H4 (cell line): ENCODE measurements around the gene ZNF211. TPM values are rescaled to one million over a fixed set of nuclear protein-coding genes. Genes with fewer than 3 reads are reported as not detected.

Experiments used
- DNase-seq: peaks from one replicate; pipeline ENCODE4 v3.0.0-alpha.2; 2015; ENCODE audit warnings: low spot score
- total RNA-seq: library from RNA; depleted of rRNA; stranded (reverse); fragments of >200 nt; shearing (Covaris generic); gene quantifications from 2 replicates; pipeline ENCODE4 v1.2.3, GENCODE V29; 2014; rRNA removed

Gene ZNF211
- 9.7 and 10.7 TPM in 2 replicates for total RNA-seq

DNA sequence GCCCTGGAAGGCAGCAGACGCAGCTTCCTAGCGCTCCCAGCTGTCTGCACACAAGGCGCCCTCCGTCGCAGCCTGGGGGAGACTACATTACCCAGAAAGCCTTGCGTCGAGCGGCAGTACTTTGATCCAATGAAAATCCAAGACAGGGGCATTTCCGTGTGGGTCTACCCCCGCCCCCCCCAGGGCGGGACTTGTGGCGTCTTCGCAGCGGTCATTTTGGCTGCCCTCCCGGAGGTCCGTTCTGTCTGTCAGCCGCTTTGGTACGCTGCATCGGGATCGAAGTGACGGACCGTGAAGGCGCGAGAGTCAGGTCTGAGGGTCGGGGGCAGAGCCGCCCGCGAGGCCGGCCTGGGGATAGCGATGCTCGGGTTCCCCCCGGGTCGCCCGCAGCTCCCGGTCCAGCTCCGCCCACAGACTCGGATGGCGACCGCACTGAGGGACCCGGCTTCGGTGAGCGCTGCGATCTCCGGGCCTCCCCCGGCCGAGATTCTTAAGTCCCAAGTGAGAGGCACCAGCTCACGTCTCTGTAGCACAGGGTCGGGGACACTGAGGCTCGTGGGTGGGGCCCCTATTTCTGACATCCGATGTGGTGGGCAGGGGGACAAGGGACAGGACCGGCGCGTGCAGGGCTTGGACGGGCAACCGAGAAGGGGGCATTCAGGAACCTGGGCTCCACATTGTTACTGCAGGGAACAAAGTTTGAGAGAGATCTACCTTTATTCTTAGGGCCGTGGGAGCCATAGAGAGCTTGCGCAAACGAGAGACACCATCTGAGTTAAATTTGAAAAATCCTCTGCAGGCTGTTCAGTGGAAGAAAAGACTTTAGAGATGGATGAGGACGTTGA lies at the start of gene ZNF211:
Gene ZNF211 (plus strand): TSS at position 182 of the 845 bp plus-strand sequence. CDS start 179 bp downstream, at position 361.
- DNase-seq, result peak; percentile 93

- DNase-seq, result peak; percentile 87
Observed at GRCh38 chr19:57583521-57584416, 49.2 kb upstream of the ZNF211 start, which contains the start of gene ZIK1. ZIK1 (plus strand) TSS chr19:57584145; CDS start chr19:57584357, 212 bp downstream.

GRCh38 chr19:57587529-57587928 lies 45.4 kb upstream of the ZNF211 start:
- DNase-seq, result no peak

- DNase-seq, result no peak
Observed at GRCh38 chr19:57599377-57599760, 33.6 kb upstream of the ZNF211 start.

GRCh38 chr19:57599761-57600383 lies 33.1 kb upstream of the ZNF211 start, which contains the start of gene ZNF530:
ZNF530 (plus strand) TSS chr19:57599885; CDS start chr19:57604346, 4,461 bp downstream.
- peak; percentile 91 for DNase-seq

GRCh38 chr19:57606931-57607330 lies 26.0 kb upstream of the ZNF211 start:
- DNase-seq, result no peak

DNA sequence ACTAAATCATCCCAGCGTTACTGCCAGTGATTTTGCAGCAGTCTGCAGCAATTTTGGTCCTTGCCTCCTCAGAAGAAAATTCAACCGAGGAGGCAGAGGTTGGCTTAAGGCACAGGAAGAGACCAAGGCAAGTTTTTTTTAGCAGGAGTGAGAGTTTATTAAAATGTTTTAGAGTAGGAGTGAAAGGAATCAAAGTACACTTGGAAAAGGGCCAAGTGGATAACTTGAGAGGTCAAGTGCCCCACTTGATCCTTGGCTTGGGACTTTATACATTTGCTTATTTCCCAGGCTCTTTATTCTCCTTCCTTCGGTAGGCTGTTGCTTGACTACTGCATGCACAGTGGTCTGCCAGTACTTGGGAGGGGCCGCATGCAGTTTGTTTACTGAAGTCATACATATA lies 21.9 kb upstream of the ZNF211 start:
- DNase-seq, result no peak

DNA sequence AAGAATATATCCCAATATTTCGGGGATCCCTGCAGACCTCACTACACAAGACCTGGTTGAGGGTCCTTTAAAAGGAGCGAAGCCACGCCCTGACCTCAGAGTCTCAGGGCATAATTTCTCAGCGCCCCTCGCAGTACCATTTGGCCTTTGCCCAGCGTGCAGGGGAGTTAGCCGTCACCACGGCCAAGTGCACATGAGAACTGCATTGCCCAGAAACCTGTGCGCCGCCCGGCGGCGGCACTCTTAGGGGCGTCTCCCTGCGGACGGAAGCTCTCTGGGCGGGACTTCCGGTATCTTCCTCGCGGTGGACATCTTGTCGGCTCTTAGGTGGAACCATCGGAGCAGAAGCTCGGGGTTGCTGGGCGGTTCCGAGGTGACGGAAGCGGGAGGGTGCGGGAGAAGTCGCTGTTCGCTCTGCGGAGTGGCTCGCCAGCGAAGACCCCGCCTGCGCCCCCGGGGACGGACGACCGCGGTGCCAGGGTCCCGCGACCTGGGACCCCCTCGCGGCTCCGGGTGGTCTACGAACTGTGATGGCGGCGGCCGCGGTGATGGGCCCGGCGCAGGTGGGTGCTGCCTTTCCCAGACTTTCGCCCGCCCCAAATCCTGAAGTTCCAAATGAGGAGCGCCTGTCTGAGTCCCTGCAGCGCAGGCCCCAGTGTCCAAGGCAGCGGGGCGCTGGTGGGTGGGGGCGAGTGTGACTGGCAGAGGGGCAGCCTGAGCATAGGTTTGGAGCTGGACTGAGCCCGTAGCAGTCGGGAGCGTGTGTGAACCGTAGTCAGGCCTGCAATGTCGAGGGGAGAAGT lies 18.8 kb upstream of the ZNF211 start, which contains the start of gene ZNF134:
Gene ZNF134 (plus strand): TSS at position 302 of the 803 bp plus-strand sequence. CDS start 5,227 bp downstream, outside the sequence.
- peak; percentile 87 for DNase-seq

DNA sequence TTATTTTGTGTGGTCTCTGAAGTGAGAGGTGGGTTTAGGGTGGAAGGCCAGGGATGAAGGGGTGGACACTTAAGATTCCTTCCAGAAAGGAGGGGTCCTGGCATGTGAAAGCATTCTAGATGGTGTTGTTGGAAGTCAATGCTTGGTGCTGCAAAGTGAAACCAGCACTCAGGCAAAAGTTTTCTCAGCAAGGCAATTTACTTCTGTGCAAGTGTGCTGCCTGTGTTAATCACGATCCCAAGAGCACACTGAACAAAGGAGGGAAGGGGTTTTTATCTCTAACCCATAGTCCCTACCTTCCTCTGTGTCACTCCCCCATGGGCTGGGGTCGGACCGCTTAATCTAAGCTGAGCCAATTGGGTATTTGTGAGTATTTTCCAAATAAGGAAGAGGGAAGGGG lies 17.6 kb upstream of the ZNF211 start:
- no peak for DNase-seq

- no peak for DNase-seq
Observed at GRCh38 chr19:57620673-57621348, 12.2 kb upstream of the ZNF211 start.

- DNase-seq, result no peak
Observed at GRCh38 chr19:57623091-57623490, 9.9 kb upstream of the ZNF211 start.

GRCh38 chr19:57633832-57634131 lies 814 bp downstream of the ZNF211 start:
- no peak for DNase-seq

GRCh38 chr19:57637379-57637778 lies 4.4 kb downstream of the ZNF211 start:
- DNase-seq, result no peak

DNA sequence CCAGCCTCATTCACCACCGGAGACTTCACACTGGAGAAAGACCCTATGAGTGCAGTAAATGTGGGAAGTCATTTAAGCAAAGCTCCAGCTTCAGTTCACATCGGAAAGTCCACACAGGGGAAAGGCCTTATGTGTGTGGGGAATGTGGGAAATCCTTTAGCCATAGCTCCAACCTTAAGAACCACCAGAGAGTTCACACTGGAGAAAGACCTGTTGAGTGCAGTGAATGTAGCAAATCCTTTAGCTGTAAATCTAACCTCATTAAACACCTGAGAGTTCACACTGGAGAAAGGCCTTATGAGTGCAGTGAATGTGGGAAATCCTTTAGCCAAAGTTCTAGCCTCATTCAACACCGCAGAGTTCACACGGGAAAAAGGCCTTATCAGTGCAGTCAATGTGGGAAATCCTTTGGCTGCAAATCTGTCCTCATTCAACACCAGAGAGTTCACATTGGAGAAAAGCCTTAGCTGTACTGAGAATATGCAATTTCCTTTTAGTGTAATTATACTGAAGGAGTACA lies 8.8 kb downstream of the ZNF211 start:
- DNase-seq, result no peak

- no peak for DNase-seq
Observed at GRCh38 chr19:57642396-57643046, 9.6 kb downstream of the ZNF211 start.

DNA sequence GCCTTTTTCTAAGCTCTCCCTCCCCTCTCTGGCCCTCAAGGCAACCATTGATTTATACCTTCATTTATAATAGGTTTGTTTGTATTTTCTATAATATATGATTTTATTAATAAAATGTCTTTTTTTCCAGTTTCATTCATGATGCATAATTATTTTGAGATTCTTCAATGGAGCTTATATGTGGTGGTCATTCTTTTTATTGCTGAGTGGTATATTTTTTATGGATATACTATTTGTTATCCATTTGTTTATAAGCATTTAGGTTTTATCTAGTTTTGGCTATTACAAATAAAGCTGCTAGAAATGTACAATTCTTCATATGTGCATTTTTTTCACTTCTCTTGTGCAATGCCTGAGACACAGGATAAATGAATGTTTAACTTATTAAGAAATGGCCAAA lies 10.8 kb downstream of the ZNF211 start:
- DNase-seq, result no peak

DNA sequence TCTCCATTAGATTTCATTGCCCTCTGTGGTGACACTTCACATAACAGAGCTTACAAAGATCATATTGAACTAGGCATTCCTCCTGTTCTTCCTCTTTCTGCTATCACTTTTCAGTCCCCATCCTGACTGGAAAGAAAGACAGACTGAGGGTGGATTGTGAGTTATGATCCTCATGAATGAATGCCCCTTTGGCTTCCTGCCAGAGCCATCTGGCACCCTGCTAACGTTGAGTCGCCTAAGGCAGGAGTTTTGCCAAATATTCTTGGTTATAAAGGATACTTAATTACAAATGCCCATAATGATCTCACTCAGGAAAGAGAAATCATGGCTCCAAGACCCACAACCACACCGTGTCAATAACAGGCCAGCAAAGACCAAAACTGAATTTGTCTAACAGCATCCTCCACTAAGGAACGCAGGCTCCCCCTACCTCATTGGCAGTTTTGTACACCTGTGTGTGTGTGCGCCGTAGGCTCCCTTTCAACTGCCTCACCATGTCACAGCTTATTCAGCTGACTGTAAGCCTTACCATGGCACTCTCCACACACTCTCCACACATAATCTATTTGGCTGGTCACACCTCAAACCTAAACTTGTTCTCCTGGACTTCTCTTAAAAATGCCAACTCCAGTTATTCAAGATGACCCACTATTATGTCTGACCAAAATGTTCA lies 15.5 kb downstream of the ZNF211 start:
- no peak for DNase-seq

GRCh38 chr19:57651654-57651996 lies 18.7 kb downstream of the ZNF211 start:
- no peak for DNase-seq

- DNase-seq, result no peak
Observed at GRCh38 chr19:57653689-57654088, 20.7 kb downstream of the ZNF211 start.
